Measurements from ENCODE around the gene WIZ.

WIZ gene

DNA sequence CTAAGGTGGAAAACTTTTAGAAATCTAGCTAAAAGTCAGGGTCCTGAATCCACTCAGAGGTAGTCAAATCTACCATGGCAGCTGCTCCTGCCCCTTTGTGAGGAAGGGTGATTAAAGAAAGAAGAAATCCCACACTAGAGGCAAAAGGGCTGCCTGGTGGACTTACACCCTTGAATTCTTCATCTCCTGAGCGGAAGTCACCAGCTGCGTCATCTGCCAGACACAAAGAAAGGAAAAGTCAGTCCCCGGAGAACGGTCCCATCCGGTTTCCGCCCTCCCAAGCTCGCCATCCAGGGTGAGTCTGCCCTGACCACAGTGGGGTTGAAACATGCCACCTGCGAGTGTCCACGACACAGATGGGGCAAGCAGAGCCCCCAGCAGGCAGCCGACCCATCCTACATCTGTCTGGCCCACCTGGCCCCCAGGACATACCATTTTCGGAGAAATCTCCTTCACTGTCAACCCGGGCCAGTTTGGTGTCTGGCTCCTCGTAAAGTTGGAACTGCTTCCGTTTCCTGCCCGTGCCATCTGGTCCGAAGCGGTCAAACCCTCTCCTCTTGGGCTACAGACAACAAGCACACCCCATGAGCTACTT is 77.9 kb downstream of the WIZ start:
- TF ChIP-seq, protein P1, sequence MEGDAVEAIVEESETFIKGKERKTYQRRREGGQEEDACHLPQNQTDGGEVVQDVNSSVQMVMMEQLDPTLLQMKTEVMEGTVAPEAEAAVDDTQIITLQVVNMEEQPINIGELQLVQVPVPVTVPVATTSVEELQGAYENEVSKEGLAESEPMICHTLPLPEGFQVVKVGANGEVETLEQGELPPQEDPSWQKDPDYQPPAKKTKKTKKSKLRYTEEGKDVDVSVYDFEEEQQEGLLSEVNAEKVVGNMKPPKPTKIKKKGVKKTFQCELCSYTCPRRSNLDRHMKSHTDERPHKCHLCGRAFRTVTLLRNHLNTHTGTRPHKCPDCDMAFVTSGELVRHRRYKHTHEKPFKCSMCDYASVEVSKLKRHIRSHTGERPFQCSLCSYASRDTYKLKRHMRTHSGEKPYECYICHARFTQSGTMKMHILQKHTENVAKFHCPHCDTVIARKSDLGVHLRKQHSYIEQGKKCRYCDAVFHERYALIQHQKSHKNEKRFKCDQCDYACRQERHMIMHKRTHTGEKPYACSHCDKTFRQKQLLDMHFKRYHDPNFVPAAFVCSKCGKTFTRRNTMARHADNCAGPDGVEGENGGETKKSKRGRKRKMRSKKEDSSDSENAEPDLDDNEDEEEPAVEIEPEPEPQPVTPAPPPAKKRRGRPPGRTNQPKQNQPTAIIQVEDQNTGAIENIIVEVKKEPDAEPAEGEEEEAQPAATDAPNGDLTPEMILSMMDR (IDR thresholded peaks at IDR 0.05; ENCODE audit: low read depth, low read length, missing control alignments), result no peak
- DNase-seq (ENCODE audit: low read depth), result no peak
- no peak overlapping the region for H3K4me3 ChIP-seq (ENCODE audit: low read depth, low read length)

DNA sequence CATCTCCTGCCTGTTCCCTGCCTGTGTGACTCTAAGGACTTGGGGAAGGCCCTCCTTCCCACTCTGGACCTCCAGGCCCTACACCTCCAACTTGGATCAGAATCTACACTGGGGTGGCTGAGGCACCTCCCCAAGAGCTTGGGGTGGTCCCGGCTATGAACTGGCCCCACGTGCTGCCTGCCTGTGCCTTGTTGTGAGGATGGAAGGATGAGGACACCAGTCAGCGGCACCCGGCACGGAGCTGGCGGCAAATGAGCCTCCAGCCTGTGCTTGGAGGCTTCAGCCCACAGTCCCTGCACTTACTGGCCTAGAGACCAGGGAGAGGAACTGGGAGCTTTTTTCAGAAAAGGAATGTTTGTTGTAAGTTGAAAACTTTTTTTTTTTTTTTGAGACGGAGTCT is 78.6 kb downstream of the WIZ start:
- no peak overlapping the region for H3K4me3 ChIP-seq (ENCODE audit: low read depth, low read length)
- TF ChIP-seq, protein P1 (IDR thresholded peaks at IDR 0.05; ENCODE audit: low read depth, low read length, missing control alignments), result no peak
- no peak for DNase-seq (ENCODE audit: low read depth)
